ENCODE data around the gene SUN5.

The SUN5 gene

GRCh38 chr20:33012327-33013189 is 8.3 kb upstream of the SUN5 start:
- DNase-seq = no peak

GRCh38 chr20:33010674-33011449 is 6.6 kb upstream of the SUN5 start:
- DNase-seq = no peak

- no peak for DNase-seq
These were observed 5.9 kb upstream of the SUN5 start for GRCh38 chr20:33010133-33010504.

- no peak for DNase-seq
These were observed 5.2 kb upstream of the SUN5 start for GRCh38 chr20:33009214-33010132.

GRCh38 chr20:33008336-33009213 is 4.3 kb upstream of the SUN5 start:
- no peak for DNase-seq

- no peak for DNase-seq
These were observed 3.4 kb upstream of the SUN5 start, which contains the start of gene BPIFB2 for GRCh38 chr20:33007376-33008335. BPIFB2 (plus strand) TSS chr20:33007704; CDS start chr20:33008575, 871 bp downstream.

- DNase-seq = no peak
These were observed 2.6 kb upstream of the SUN5 start for GRCh38 chr20:33006776-33007375.

- DNase-seq = no peak
These were observed 1.9 kb upstream of the SUN5 start for GRCh38 chr20:33005908-33006775.

GRCh38 chr20:33005132-33005566 is 916 bp upstream of the SUN5 start:
- DNase-seq = peak; percentile 56

GRCh38 chr20:33002087-33002808 is 2.0 kb downstream of the SUN5 start:
- DNase-seq = no peak

GRCh38 chr20:33000802-33001466 is 3.3 kb downstream of the SUN5 start:
- DNase-seq = no peak

GRCh38 chr20:32999603-33000250 is 4.5 kb downstream of the SUN5 start:
- no peak for DNase-seq

GRCh38 chr20:32997431-32997830 is 6.8 kb downstream of the SUN5 start:
- DNase-seq = no peak

GRCh38 chr20:32995802-32996201 is 8.4 kb downstream of the SUN5 start:
- no peak for DNase-seq

- DNase-seq = no peak
These were observed 10.7 kb downstream of the SUN5 start for GRCh38 chr20:32993496-32994050.

- no peak for DNase-seq
These were observed 12.2 kb downstream of the SUN5 start for GRCh38 chr20:32991792-32992641.
